ENCODE results near the gene OR6B2.
A peak's percentile ranks its signal among the peaks of the same experiment; 100 is the strongest.

OR6B2 gene

GRCh38 chr2:240064898-240065297 lies 34.7 kb upstream of the OR6B2 start:
- Histone ChIP-seq H3K18ac (ENCODE audit: low read length) (no peak overlapping the region), H3K79me2 (ENCODE audit: control insufficient read depth, insufficient read depth, low read length, poor library complexity) (no peaks in the 10 kb centered on the region), H3K27me3 (ENCODE audit: insufficient read depth, low read length) (no peaks in the 10 kb centered on the region), H3K23ac (ENCODE audit: low read length) (no peak overlapping the region), H3K36me3 (ENCODE audit: control insufficient read depth in 1 of 2, insufficient read depth in 2 of 2, low read length in 2 of 2) (no peaks in the 10 kb centered on the region), H2AFZ (ENCODE audit: insufficient read depth, low read length, poor library complexity) (no peak overlapping the region), H4K8ac (ENCODE audit: low read depth, low read length) (no peak overlapping the region), H2BK12ac (ENCODE audit: low read length) (no peak overlapping the region), H3K9me3 (ENCODE audit: insufficient read depth, low read depth, low read length) (peaks cover 1% of the 10 kb centered on the region), H4K12ac (ENCODE audit: low read depth, low read length) (no peak overlapping the region), H3K4me3 (ENCODE audit: low read depth, low read length) (no peak overlapping the region), H3K27ac (ENCODE audit: low read depth, low read length) (no peak overlapping the region), H3K4me1 (ENCODE audit: control insufficient read depth in 1 of 2, insufficient read depth in 2 of 2, low read length in 2 of 2) (no peaks in the 10 kb centered on the region), H3K14ac (ENCODE audit: low read length) (no peak overlapping the region), H4K91ac (ENCODE audit: low read depth, low read length) (no peak overlapping the region), H3K9ac (ENCODE audit: low read length) (no peak overlapping the region), H2BK120ac (ENCODE audit: insufficient read depth, low read length, poor library complexity) (no peak overlapping the region), H3K79me1 (ENCODE audit: low read length) (no peaks in the 10 kb centered on the region), H3K4me2 (ENCODE audit: low read length) (no peak overlapping the region), H2AK5ac (ENCODE audit: low read length) (no peak overlapping the region), H3K4ac (ENCODE audit: low read depth, low read length) (no peak overlapping the region), H2BK5ac (ENCODE audit: low read depth, low read length, poor library complexity) (no peak overlapping the region)
- no CpG with 5 or more reads among the region's 4 CpGs for WGBS (ENCODE audit: extremely low coverage, insufficient coverage, insufficient read length)
- no peak for DNase-seq

- Histone ChIP-seq H3K79me1 (ENCODE audit: low read length) (no peaks in the 10 kb centered on the region), H3K18ac (ENCODE audit: low read length) (no peak overlapping the region), H3K4ac (ENCODE audit: low read depth, low read length) (no peak overlapping the region), H4K91ac (ENCODE audit: low read depth, low read length) (no peak overlapping the region), H3K27ac (ENCODE audit: low read depth, low read length) (no peak overlapping the region), H4K8ac (ENCODE audit: low read depth, low read length) (no peak overlapping the region), H2BK120ac (ENCODE audit: insufficient read depth, low read length, poor library complexity) (no peak overlapping the region), H3K36me3 (ENCODE audit: control insufficient read depth in 1 of 2, insufficient read depth in 2 of 2, low read length in 2 of 2) (no peaks in the 10 kb centered on the region), H3K4me1 (ENCODE audit: control insufficient read depth in 1 of 2, insufficient read depth in 2 of 2, low read length in 2 of 2) (no peaks in the 10 kb centered on the region), H2BK12ac (ENCODE audit: low read length) (no peak overlapping the region), H3K9me3 (ENCODE audit: insufficient read depth, low read depth, low read length) (peaks cover 2% of the 10 kb centered on the region), H3K27me3 (ENCODE audit: insufficient read depth, low read length) (no peaks in the 10 kb centered on the region), H3K4me2 (ENCODE audit: low read length) (no peak overlapping the region), H2AFZ (ENCODE audit: insufficient read depth, low read length, poor library complexity) (no peak overlapping the region), H3K23ac (ENCODE audit: low read length) (no peak overlapping the region), H4K12ac (ENCODE audit: low read depth, low read length) (no peak overlapping the region), H3K9ac (ENCODE audit: low read length) (no peak overlapping the region), H3K14ac (ENCODE audit: low read length) (no peak overlapping the region), H2AK5ac (ENCODE audit: low read length) (no peak overlapping the region), H3K79me2 (ENCODE audit: control insufficient read depth, insufficient read depth, low read length, poor library complexity) (no peaks in the 10 kb centered on the region), H2BK5ac (ENCODE audit: low read depth, low read length, poor library complexity) (no peak overlapping the region), H3K4me3 (ENCODE audit: low read depth, low read length) (no peak overlapping the region)
- peak; percentile 18 to 76 for DNase-seq
- no CpG with 5 or more reads among the region's 4 CpGs for WGBS (ENCODE audit: extremely low coverage, insufficient coverage, insufficient read length)
These were observed 30.9 kb upstream of the OR6B2 start for GRCh38 chr2:240060977-240061591.

DNA sequence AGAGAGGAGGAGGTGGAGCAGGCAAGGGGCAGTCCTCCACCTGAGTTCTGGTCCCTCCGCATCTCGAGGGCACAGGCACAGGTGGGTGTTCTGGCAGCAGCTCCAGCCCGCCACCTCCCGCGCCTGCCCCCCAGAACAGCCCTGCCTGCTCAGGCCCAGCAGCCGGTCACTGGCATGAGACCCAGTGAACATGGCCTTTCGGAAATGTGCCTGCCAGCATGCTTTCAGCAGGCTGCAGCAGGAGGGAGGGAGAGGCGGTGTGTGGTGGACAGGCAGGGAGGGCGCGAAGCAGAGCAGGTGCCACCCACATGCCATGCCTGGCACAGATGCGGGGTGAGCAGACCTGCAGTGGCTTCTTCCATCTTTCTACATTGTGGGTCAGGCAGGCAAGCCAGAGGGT lies 26.4 kb upstream of the OR6B2 start:
- DNase-seq = no peak
- Histone ChIP-seq H3K27ac (ENCODE audit: low read depth, low read length) (no peak overlapping the region), H4K8ac (ENCODE audit: low read depth, low read length) (no peak overlapping the region), H4K12ac (ENCODE audit: low read depth, low read length) (no peak overlapping the region), H3K4me1 (ENCODE audit: control insufficient read depth in 1 of 2, insufficient read depth in 2 of 2, low read length in 2 of 2) (no peaks in the 10 kb centered on the region), H3K4me3 (ENCODE audit: low read depth, low read length) (no peak overlapping the region), H3K4ac (ENCODE audit: low read depth, low read length) (no peak overlapping the region), H3K14ac (ENCODE audit: low read length) (no peak overlapping the region), H3K36me3 (ENCODE audit: control insufficient read depth in 1 of 2, insufficient read depth in 2 of 2, low read length in 2 of 2) (no peaks in the 10 kb centered on the region), H2AFZ (ENCODE audit: insufficient read depth, low read length, poor library complexity) (no peak overlapping the region), H2BK12ac (ENCODE audit: low read length) (no peak overlapping the region), H3K23ac (ENCODE audit: low read length) (no peak overlapping the region), H2AK5ac (ENCODE audit: low read length) (no peak overlapping the region), H3K4me2 (ENCODE audit: low read length) (no peak overlapping the region), H3K79me2 (ENCODE audit: control insufficient read depth, insufficient read depth, low read length, poor library complexity) (no peaks in the 10 kb centered on the region), H3K9me3 (ENCODE audit: insufficient read depth, low read depth, low read length) (peaks cover 2% of the 10 kb centered on the region), H3K79me1 (ENCODE audit: low read length) (no peaks in the 10 kb centered on the region), H2BK5ac (ENCODE audit: low read depth, low read length, poor library complexity) (no peak overlapping the region), H3K27me3 (ENCODE audit: insufficient read depth, low read length) (no peaks in the 10 kb centered on the region), H4K91ac (ENCODE audit: low read depth, low read length) (no peak overlapping the region), H2BK120ac (ENCODE audit: insufficient read depth, low read length, poor library complexity) (no peak overlapping the region), H3K18ac (ENCODE audit: low read length) (no peak overlapping the region), H3K9ac (ENCODE audit: low read length) (no peak overlapping the region)
- WGBS (ENCODE audit: extremely low coverage, insufficient coverage, insufficient read length) = no CpG with 5 or more reads among the region's 11 CpGs

GRCh38 chr2:240055177-240055917 lies 25.1 kb upstream of the OR6B2 start:
- Histone ChIP-seq H3K4me1 (ENCODE audit: control insufficient read depth in 1 of 2, insufficient read depth in 2 of 2, low read length in 2 of 2) (no peaks in the 10 kb centered on the region), H3K4me2 (ENCODE audit: low read length) (no peak overlapping the region), H4K12ac (ENCODE audit: low read depth, low read length) (no peak overlapping the region), H2AFZ (ENCODE audit: insufficient read depth, low read length, poor library complexity) (no peak overlapping the region), H3K27ac (ENCODE audit: low read depth, low read length) (no peak overlapping the region), H2AK5ac (ENCODE audit: low read length) (no peak overlapping the region), H2BK5ac (ENCODE audit: low read depth, low read length, poor library complexity) (no peak overlapping the region), H2BK12ac (ENCODE audit: low read length) (no peak overlapping the region), H3K36me3 (ENCODE audit: control insufficient read depth in 1 of 2, insufficient read depth in 2 of 2, low read length in 2 of 2) (no peaks in the 10 kb centered on the region), H3K9me3 (ENCODE audit: insufficient read depth, low read depth, low read length) (peaks cover 2% of the 10 kb centered on the region), H3K14ac (ENCODE audit: low read length) (no peak overlapping the region), H4K91ac (ENCODE audit: low read depth, low read length) (no peak overlapping the region), H3K4me3 (ENCODE audit: low read depth, low read length) (no peak overlapping the region), H3K23ac (ENCODE audit: low read length) (no peak overlapping the region), H3K79me2 (ENCODE audit: control insufficient read depth, insufficient read depth, low read length, poor library complexity) (no peaks in the 10 kb centered on the region), H4K8ac (ENCODE audit: low read depth, low read length) (no peak overlapping the region), H3K4ac (ENCODE audit: low read depth, low read length) (no peak overlapping the region), H3K79me1 (ENCODE audit: low read length) (no peaks in the 10 kb centered on the region), H3K9ac (ENCODE audit: low read length) (no peak overlapping the region), H3K18ac (ENCODE audit: low read length) (no peak overlapping the region), H2BK120ac (ENCODE audit: insufficient read depth, low read length, poor library complexity) (no peak overlapping the region), H3K27me3 (ENCODE audit: insufficient read depth, low read length) (no peaks in the 10 kb centered on the region)
- no CpG with 5 or more reads among the region's 13 CpGs for WGBS (ENCODE audit: extremely low coverage, insufficient coverage, insufficient read length)
- DNase-seq = no peak

Measured in trophoblast cell (in vitro differentiated cells and primary cell).